ENCODE measurements around the gene PCGF3.

PCGF3 gene

DNA sequence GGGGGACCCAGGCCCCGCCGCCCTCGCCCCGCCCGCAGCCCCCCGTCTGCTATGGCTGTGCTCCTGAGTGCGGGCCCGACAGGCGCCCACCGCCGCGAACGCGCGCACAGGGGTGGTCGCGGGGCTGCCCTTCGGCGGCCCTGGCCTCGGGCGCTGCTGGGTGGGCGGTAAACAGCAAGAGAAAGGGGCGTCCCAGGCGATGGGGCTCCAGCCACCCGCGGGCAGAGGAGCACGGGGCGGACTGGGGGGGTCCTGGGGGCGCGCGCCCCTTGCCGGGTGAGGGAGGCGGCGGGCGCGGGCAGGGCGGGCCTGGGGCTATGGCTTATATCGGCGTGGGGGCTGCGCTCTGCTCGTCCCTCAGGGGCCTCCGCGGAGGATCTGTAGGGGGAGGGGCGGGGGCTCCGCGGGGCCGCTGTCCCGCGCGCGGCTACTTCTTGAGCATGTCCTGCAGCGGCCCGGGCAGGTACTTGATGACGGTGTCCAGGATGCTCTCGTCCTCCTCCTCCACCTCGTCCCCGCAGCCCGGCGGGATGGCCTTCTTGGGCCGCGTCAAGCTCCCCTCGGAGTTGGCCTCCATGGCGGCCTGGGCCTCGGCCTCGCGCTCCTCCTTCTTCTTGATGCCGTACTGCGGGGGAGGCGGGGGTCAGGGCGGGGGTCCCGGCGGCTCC, 80.6 kb downstream of the PCGF3 start:
- DNase-seq = no peak

DNA sequence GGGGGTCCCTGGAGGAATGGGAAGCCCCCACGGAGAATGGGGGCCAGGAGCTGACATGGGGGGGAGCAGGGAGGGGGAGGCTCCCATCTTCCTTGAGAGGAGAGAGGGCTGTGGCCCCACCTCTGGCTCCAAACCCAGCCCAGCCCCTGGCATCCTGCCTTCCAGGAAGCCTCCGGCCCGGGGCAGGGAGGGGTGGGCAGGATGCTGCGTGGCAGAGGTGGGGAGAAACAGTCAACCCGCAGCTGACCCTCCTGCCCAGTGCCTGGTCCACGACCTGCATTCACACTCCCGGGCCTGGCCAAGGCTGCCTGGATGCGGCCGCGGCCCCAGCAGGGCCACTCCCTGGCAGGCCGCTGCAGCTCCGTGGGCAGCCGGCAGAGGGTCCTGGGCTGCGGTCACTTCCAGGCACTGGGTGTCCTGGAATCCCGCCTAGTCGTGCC, 81.2 kb downstream of the PCGF3 start:
- DNase-seq = no peak

DNA sequence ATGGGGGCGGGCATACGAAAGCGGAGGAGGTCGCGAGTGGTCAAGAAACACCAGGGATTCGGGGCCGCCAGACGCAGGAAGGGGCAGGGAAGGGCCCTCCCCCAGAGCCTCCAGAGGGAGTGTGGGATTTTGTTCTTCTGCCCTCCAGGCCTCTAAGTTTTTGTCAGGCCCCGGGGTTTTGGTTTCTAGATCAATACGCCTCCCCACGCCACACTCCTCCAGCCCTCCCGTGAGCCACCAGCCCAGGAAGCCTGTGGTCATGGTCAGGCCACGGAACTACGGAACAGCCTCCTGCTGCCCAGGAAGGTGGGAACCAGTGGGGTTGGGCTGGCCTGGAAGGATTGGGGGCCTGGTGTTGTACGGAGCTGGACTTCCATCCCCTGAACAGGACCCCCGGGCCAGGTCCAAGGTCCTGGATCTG, 81.9 kb downstream of the PCGF3 start:
- DNase-seq = no peak

DNA sequence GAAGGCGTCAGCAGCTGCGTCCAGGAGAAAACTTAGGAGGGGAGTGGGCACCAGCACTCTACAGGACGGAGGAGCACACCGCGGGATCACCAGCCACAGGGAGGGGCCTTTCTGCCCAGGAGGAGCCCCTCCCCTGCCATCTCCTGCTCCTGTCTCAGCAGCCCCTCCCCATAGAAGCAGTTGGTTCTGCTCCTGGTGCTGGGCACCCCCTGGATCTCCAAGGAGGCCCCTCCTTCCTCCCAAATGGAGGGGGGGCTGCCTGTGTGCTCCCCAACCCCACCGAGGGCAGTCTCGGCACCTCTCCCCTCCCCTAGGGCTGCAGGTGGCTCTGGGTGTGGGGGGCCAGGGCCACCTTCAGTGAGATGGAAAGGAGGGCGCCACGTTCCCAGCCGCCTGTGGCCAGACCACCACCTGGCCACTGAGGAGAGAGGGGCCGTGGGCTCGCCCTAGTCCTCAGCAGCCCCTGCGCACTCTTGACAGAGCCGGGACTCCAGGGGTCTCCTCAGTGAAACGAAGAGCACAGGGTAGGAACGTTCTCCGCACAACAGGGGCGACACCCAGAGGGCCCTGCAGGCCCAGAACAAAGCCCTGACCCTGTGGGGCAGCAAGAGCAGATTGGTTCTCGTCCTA, 82.5 kb downstream of the PCGF3 start:
- no peak for DNase-seq

DNA sequence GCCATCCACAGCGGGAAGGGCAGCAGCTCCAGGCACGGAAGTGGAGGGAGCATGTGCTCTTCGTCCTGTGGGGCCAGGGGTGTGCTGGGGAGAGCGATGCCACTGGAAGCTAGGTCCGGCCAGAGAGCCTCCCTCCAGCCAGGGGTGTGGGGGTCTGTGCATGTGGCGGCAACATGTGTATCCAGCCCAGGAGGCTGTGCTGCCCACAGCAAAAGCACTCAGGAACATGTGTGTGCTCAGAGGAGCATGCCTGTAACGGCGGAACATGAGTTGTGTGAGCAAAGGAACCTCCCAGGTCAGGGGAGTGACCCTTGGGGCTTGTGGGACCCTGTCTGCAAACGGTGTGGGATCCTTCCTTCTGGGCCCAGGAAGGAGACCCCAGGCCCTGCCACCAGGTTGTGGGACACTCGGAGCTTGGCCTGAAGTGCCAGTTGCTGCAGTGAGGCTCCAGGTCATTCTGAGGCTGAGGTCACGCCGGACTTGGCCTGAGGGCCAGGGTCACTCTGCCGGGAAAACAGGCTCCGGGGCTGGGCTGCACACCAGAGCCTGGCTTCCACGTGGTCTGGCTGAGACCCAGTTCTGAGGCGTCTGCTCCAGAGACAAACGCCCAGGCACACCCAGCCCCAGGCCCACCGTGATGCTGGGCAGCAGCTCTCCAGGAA, 83.1 kb downstream of the PCGF3 start:
- DNase-seq = peak; percentile 67

DNA sequence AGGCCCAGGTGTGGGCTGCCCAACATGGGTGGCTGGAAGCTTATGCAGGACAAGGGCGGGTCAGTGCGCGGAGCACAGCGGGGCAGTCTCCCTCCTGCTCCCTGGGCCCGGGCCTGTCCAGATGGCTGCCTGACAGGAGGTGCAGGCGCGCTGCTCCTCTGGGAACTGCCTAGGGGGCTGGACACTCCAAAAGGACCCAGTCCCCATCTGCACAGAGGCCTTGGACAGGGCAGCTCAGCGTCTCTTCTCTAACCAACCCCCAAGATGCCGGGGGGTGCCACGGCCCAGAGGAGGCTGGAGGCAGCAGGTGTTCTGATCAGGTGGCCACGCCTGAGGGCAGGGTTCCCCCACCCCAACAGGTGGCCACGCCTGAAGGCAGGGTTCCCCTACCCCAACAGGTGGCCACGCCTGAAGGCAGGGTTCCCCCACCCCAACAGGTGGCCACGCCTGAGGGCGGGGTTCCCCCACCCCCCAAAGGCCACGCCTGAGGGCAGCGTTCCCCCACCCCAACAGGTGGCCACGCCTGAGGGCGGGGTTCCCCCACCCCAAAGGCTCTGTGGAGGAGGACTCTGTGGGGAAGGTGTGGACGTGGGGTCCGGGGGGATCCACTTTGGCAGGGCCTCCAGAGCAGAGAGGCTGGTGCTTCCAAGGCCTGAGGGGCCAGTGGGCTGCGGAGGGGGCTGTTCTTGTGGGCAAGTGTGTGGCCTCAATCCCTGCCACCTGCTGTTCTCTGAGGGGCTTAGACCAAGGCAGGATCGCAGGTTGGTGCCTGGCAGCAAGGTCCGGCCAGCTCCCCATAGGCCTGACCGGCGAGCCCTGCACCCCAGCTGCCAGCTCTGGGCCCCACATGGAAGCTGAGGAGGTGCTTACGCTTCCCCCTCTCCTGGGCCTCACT, 84.2 kb downstream of the PCGF3 start:
- peak; percentile 52 for DNase-seq

DNA sequence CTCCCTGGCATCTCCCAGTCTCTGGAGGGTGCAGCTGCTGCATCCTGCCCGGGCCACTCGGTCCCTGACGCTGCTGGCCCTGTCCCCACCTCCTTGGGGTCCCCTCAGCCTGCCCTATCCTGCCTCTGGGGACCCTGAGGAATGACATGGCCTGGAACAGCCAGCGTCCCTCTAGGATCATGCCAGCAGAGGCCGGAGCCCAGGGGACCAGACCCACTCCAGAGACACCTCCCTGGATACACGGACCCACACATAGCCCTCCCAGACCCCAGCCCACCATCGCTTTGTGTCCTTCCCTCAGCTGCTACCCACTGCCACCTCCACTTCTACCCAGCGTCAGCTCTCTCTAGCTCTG, 84.8 kb downstream of the PCGF3 start:
- no peak for DNase-seq

DNA sequence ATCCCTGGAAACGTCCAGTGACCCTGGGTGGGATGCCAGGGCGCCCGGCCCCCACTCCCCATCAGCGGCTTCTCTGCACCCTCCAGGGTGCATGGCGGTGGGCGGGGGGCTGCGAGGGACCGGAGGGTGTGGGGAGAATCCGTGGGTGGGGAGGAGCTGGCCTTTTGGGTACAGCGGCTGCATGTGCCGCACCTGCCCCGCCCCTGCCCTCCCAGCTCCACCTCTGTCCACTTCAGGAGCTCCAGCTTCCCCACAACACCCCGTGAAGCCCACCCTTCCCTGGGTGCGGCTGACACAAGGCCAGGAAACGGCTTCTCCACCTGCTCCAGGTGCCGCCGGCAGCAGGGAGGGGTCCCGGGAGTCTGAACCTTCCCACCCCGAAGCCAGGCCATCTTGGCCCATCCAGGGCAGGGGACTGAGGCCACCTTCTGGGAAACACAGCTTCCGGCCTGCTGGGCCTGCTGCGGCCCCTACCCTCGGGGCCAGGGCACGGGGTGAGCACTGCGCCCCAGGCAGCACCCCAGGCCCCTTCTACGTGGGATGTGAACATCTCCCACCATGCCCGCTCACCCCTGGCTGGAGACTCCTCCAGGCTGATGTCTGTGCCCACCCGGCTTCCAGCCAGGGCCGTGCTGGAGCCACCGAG, 85.7 kb downstream of the PCGF3 start:
- no peak for DNase-seq

DNA sequence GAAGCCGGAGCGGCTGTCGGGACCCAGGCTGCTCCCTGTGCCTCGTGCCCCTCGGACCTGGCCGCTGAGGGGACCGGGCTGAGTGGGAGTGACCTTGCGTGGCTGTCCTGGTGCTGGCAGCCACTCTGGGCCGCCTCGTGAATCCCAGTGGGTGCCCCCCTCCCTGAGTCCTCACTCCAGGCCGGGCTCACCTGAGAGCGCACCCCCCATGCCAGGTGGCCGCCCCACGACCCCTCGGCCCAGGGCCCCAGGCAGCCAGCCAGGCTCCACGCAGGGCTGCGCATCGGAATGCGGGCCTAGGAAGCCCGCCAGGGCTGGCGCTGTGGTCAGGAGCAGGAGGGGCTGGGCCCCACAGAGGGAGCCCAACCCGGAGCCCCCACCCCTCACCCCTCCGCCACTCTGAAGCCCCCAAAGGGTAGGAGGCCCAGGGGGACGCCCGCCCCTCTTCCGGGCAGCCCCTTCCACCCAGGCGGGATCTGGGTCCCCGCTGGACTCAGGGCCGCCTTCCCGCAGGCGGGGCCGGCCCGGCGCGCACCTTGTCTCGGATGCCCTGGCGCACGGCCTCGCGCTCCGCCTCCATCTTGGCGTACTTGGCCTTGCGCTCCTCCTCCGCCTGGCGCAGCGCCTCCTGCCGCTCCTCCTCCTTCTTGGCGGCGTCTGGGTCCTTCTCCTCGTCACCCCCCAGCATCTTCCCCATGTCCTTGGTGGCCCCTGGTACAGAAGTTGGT, 86.4 kb downstream of the PCGF3 start:
- DNase-seq = peak; percentile 68

DNA sequence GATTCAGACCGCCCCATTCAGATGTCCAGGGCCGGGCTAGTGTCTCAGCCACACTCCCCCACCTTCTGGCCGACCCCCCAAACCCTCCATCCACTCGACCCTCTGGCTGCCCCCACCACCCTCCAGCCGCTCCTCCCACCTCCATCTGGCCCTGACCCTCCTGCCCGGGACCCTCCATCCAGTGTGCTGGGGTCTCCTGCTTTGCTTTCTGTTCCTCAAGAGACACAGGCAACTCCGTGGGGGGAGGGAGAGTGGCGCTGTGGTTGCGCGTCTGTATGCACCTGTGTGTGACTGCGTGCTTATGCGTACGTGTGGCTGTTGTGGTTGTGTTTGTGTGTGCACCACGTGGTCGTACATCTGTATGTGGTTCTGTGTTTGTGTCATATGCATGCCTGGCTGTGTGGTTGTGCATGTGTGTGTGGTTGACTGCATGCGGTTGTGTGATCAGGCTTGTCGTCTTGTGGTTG, 87.0 kb downstream of the PCGF3 start:
- peak; percentile 52 for DNase-seq

DNA sequence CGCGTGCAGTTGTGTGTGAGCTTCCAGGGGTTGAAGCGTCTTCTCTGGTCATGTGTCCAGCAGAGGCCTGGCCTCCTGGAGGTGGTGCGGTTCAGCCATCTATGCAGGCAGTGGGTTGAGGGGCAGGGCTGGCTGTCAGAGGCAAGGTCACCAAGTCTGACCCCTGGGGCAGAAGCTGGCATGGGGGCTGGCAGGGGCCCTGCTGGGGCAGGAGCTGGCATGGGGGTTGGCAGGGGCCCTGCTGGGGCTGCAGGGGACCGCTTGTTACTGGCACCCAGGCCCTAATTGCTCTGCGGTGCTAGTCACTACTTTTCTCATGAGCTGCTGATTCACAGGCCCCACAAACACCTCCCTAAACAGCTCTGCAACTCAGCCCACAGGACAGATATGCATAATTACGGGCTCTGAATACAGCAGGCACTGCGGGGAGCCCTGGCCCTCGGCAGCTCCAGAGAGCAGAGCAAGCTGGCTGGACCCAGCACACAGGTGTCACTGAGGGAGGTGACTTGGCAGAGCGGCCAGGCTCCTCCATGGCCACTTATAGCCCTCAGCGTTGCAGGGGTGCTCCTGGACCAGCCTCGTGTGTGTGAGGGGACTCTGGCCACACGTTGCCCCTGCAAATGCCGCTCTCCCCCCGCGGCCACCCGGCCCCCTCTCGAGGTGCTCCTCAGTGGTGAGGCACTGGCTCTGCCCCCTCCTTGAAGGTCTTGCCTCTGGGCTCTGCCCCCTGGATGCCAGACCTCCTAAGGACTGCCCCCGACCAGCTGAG, 87.6 kb downstream of the PCGF3 start:
- peak; percentile 71 for DNase-seq

DNA sequence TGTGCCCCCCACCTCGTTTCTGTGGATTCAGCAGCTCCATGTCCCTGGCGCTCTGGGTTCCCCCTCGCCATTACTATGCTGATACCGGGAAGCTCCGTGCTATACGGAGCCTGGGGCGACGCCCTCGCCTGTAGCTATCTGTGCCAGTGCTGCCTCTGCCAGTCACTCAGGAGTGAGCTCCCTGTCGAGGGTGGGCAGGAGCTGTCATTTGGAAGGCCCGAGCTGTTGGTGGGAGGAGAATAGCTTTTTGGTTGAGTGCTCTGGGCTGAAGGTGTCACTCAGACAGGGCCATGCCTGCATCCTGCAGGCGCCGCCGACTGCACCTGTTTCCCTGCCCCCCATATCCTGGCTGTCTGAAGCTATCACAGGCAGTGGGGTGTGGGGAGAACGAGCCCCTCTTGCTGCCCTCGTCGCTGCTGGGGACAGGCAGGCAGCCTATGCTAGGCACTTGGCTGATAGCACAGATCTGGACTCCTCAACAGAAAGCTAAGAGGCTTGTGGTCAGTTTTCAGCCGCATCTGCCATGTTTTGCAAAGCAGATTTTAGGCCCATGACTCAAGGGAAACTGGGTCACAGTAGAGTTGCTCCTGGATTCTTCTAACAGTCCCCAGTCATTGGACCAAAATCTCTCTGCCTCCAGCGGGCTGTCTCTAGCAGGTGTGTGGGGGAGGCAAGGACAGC, 88.4 kb downstream of the PCGF3 start:
- peak; percentile 53 for DNase-seq

DNA sequence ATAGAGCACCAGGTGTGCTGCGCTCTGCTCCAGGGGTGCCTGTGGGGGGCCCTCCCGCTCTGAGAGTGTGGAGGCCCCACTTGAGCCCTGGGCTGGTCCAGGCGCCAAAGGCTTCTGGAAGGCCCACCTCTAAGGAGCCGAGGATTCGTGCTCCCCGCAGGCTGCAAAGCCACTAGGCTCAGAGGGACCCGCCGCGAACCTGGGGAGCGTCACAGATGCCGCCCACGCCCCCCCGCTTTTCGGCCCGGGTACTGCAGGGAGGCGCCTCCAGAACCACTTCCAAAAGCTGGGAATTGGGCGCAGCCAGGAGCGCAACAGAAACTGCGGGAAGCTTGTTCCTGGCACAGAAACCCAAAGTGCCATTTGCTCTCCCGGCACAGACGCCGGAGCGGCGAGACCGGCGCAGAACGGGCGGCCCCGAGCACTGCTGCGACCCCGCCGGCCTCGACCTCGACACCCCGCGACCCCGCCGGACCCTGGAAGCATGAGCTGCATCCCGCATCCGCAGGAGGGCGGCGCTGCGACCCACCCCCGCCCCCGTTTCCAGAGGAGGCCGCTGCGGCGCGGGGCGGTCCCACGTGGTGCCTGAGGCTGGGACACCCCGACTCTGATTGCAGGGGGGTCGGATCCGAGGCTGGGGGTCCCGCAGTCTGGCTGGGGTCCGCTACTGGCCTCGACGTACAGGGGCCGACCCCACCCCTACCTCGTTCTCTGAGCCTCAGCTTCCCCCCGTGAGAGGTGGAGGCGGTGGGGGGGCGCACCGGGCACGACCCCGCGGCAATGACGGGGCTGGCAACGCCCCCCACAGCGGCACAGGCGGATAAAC, 89.5 kb downstream of the PCGF3 start:
- DNase-seq = no peak

DNA sequence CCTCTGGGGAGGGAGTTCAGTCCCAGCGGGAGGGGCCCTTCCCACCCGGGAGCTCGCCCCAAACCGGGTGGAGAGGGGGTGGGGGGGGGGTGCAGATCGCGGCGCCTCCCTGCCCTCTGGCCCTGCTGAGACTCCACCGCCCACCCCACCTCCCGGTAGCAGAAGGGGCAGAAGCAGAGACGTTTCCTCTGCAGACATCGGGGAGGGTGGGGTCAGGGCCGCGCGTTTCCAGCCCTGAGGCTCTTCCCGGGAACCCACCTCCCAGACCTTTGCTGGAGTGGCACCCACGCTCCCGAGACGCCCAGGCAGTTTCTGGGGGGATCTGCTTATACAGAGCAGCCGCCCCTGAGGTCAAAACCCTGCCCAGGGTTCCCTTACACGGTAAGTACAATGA, 90.1 kb downstream of the PCGF3 start:
- DNase-seq = no peak

DNA sequence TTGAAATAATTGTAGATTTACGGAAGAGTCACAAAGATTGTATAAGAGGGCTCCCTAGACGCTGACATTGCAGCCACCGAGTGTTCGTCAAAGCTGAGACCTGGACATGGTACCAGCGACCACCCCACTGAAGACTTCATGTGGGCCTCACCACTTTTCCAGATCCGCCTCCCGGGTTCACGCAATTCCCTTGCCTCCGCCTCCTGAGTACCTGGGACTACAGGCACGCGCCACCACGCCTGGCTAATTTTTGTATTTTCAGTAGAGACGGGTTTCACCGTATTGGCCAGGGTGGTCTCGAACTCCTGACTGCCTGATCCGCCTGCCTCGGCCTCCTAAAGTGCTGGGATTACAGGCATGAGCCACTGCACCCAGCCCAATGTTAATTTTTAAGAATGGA, 90.6 kb downstream of the PCGF3 start:
- no peak for DNase-seq

DNA sequence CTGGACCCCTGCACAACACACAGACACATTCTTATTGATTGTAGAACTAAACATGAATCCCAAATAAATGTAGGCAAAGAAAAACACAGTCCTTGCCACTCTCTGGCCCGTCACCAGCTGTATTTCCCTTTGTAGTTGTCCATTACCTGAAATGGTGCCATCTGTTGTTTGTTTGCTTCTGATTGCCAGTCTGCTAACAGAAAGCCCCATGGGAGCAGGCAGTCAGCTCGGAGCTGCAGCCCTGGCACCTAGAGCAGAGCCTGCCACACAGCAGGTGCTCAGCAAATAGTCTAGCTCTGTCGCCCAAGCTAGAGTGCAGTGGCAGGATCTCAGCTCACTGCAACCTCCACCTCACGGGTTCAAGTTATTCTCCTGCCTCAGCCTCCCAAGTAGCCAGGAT, 91.4 kb downstream of the PCGF3 start:
- no peak for DNase-seq

DNA sequence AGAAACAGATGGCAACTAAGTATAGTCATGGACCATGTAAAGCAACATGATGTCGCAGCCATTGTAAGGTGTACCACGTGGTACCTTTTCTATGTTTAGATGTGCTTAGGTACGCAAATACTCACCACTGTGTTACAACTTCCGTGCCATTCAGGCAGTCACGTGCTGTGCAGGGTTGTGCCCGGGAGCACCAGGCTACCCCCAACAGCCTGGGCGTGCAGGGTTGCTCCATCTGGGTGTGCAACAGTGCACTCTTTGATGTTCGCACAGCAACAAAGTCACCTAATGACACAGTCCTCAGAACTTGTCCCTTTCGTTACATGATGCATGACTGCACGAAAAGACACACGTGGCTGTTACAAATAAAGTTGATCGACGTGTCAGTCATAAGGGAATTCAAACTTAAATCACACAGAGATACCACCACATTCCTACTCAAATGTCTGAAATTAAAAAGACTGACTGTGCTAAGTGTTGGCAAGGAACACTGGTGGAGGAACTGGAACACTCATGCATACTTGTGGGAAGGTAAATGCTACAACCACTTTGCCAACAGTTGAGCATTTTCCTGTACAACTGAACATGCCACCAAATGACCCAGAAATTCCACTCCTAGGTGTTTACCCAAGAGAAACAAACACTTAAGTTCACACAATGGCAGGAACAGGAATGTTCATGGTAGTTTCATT, 95.9 kb downstream of the PCGF3 start:
- DNase-seq = no peak

DNA sequence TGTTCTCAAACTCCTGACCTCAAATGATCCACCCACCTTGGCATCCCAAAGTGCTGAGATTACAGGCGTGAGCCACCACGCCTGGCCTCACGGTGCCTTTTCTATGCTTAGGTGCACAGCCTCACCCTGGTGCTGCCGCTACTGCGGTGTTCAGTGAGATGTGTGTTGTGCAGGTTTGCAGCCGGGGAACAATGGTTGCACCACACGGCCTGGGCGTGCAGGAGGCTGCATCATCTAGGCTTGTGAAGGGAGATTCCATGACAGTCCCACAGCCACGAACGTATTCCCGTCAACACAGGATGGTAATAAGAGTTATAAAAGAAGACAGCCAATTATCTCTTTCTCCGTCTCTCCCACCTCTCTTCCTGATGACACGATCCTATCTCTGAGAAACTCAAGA, 98.3 kb downstream of the PCGF3 start:
- peak; percentile 35 for DNase-seq

DNA sequence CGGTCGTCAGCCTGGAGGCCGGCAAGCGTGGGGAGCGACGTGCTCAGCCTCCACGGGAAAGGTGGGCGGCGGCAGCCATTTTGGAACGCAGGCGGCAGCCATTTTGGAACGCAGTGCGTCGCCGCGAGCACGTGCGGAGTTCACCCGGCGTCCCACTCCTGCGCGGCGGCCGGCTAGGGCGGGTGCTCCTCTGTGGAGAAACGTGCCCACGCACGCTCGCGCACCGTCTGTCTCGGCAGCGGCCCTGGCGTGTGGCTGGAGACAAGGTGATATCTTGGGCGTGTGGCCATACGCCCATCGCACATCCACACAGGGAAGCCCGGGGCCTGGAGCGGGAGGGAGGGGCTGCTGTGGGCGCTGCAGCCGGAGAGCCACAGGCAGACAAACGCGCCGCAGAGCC, 99.2 kb downstream of the PCGF3 start:
- DNase-seq = peak; percentile 39

All from islet precursor cell (in vitro differentiated cells).